Epithelial cell of esophagus (primary cell): ENCODE measurements around the gene ABCA3.

Source experiments
- DNase-seq: peaks from one replicate; pipeline ENCODE4 v3.0.0; 2010; ENCODE audit warnings: low read depth
- H3K4me3 ChIP-seq: 2 replicates; pipeline ENCODE4 v1.5.1; 2011; ENCODE audit warnings: mild to moderate bottlenecking, low read length, control low read depth
- CTCF ChIP-seq: IDR thresholded peaks from 2 replicates; pipeline ENCODE4 v1.5.1; 2011; ENCODE audit warnings: low read depth, mild to moderate bottlenecking, low read length, control low read depth, inconsistent platforms; ENCODE audit not compliant: insufficient read depth; ENCODE audit errors: missing control alignments

ABCA3 gene

GRCh38 chr16:2228161-2228824 lies 112.2 kb downstream of the ABCA3 start:
- no peak for TF ChIP-seq CTCF
- no peak overlapping the region for H3K4me3 ChIP-seq
- no peak for DNase-seq

GRCh38 chr16:2226918-2227317 lies 113.6 kb downstream of the ABCA3 start:
- TF ChIP-seq CTCF = no peak
- H3K4me3 ChIP-seq = no peak overlapping the region
- no peak for DNase-seq

GRCh38 chr16:2226245-2226793 lies 114.2 kb downstream of the ABCA3 start:
- no peak for TF ChIP-seq CTCF
- DNase-seq = no peak
- no peak overlapping the region for H3K4me3 ChIP-seq
